Measurements from ENCODE around the gene LBHD2. TPM values are rescaled to one million over a fixed set of nuclear protein-coding genes. Genes with fewer than 3 reads are reported as not detected.

Gene LBHD2
- total and polyA plus RNA-seq, 2 of the 8 experiments (the other 6 are each of a cell fraction or from before 2014, with no cell fraction given): not detected

DNA sequence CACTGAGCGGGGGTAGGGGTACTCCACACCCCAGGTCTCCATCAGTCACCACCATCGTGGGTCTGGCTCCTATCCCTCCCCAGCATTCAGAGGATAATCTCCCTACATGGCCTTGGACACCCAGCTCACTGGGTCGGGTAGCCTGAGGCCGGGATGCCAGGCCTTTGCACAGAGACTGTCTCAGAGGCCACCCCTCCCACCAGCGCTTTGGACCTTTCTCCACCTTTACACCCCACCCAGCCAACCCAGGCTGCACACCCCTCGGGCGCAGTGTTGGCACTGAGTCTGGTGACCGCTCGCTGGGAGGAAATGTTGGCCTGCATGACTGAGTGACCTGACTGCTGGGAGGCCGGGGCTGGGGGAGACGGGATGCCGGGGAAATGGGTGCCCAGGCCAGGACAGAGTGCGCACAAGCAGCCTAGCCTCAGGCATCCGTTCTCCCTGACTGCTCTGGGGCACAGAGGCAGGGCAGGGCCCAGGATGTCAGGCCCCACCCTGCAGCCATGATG lies 10.6 kb upstream of the LBHD2 start:
- Histone ChIP-seq H3K4me3 (ENCODE audit: extremely low read depth in 1 of 4, insufficient read depth in 2 of 4, low read depth in 3 of 4, low read length in 4 of 4) (no peak overlapping the region), H3K79me2 (ENCODE audit: control insufficient read depth in 1 of 2, insufficient read depth in 2 of 2, low read length in 2 of 2) (no peaks in the 10 kb centered on the region), H3K9me3 (ENCODE audit: insufficient read depth in 2 of 2, low read depth in 1 of 2, low read length in 1 of 2) (no peaks in the 10 kb centered on the region), H3K23ac (ENCODE audit: insufficient read length) (no peak overlapping the region), H3K18ac (ENCODE audit: extremely low read depth, low read length) (no peak overlapping the region), H2BK120ac (replicated peaks; ENCODE audit: low read depth, low read length) (no peak overlapping the region), H3K4me2 (ENCODE audit: insufficient read depth in 1 of 2, low read depth in 2 of 2, low read length in 2 of 2) (no peak overlapping the region), H3K4ac (replicated peaks; ENCODE audit: insufficient read length, low read depth, low read length) (no peak overlapping the region), H2BK12ac (ENCODE audit: low read depth, low read length) (no peak overlapping the region), H3K56ac (replicated peaks; ENCODE audit: insufficient read length, low read depth, low read length) (no peak overlapping the region), H4K5ac (ENCODE audit: insufficient read length, low read depth, low read length) (no peak overlapping the region), H3K9ac (replicated peaks in 1 of 4; ENCODE audit: extremely low read depth in 1 of 4, low read depth in 3 of 4, low read length in 3 of 4) (no peak overlapping the region), H3K27ac (ENCODE audit: low read depth, low read length) (no peak overlapping the region), H3K27me3 (replicated peaks in 1 of 4; ENCODE audit: control insufficient read depth in 3 of 4, extremely low read depth in 1 of 4, insufficient read depth in 3 of 4, low read length in 3 of 4) (peaks cover 0 to 9% (median 2%) of the 10 kb centered on the region in 4 experiments; a peak in 1 of 7 replicates), H3K4me1 (replicated peaks in 1 of 4; ENCODE audit: control insufficient read depth in 3 of 4, insufficient read depth in 4 of 4, low read length in 3 of 4) (peaks cover 0 to 6% (median 0%) of the 10 kb centered on the region in 4 experiments; a peak in 2 of 7 replicates), H4K20me1 (replicated peaks in 1 of 2; ENCODE audit: control insufficient read depth in 1 of 2, insufficient read depth in 2 of 2, low read length in 2 of 2) (no peaks in the 10 kb centered on the region), H2AK5ac (ENCODE audit: low read depth, low read length) (no peak overlapping the region), H3K79me1 (ENCODE audit: low read depth, low read length) (no peaks in the 10 kb centered on the region), H3K14ac (ENCODE audit: insufficient read length) (no peak overlapping the region), H4K8ac (ENCODE audit: extremely low read depth, insufficient read depth, low read length) (no peak overlapping the region; the same call in 1 of the 2 replicates), H2BK20ac (ENCODE audit: low read length) (no peak overlapping the region), H2BK15ac (ENCODE audit: low read length) (0 out of 2 replicates have a peak overlapping the region, but pooled peaks have one; percentile 31), H3K36me3 (ENCODE audit: control insufficient read depth in 2 of 4, insufficient read depth in 4 of 4, low read length in 3 of 4) (no peaks in the 10 kb centered on the region), H2BK5ac (ENCODE audit: low read depth, low read length) (no peak overlapping the region), H4K91ac (replicated peaks; ENCODE audit: insufficient read length, low read length) (peak overlapping the region; percentile 40), H3K23me2 (ENCODE audit: low read depth, low read length) (peaks cover 6% of the 10 kb centered on the region; the same call in 1 of the 2 replicates), H2AFZ (ENCODE audit: low read length) (no peak overlapping the region)
- POLR2A ChIA-PET (ENCODE audit: partially characterized antibody): interaction anchor here (1.0 kb wide), 1 partner anchor 262 kb away, joined by 3 read pairs; no protein-coding TSS in a partner anchor
- CTCF ChIA-PET (ENCODE audit: partially characterized antibody): interaction anchor here (0.7 to 7.0 kb wide), 9 partner anchors 13 to 219 kb away, joined by 3 to 74 read pairs (median 5); no protein-coding TSS in a partner anchor
- DNase-seq (ENCODE audit: low read depth in 1 of 2, low spot score in 2 of 2) (no peak), FAIRE-seq (no peak)
- 97% methylated on average over 9 of the region's 14 CpGs; no CpG with 5 or more reads in 1 of the 2 experiments for WGBS, 2 experiments (ENCODE audit: extremely low coverage in 1 of 2, insufficient coverage in 1 of 2, insufficient read length in 1 of 2, insufficient replicate concordance in 2 of 2, low coverage in 1 of 2, low lambda C conversion rate in 2 of 2, missing lambda C conversion rate in 1 of 2)
- TF ChIP-seq CBX5 (IDR thresholded peaks at IDR 0.05; ENCODE audit: low read depth, low read length) (no peak), EGR1 (IDR thresholded peaks at IDR 0.05; ENCODE audit: borderline replicate concordance, low read depth, low read length) (no peak), PHF8 (conservative IDR thresholded peaks at IDR 0.05; ENCODE audit: low read depth, low read length) (no peak)
- TF ChIP-seq, protein P1, sequence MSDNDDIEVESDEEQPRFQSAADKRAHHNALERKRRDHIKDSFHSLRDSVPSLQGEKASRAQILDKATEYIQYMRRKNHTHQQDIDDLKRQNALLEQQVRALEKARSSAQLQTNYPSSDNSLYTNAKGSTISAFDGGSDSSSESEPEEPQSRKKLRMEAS (IDR thresholded peaks at IDR 0.05): no peak
